DND-41 (cell line): Measurements from ENCODE around the gene RFTN1.

Experiments
- CTCF ChIP-seq: IDR thresholded peaks from 2 replicates; pipeline ENCODE4 v1.5.1; 2012; ENCODE audit warnings: borderline replicate concordance, low read length, moderate library complexity, mild to moderate bottlenecking; ENCODE audit not compliant: poor library complexity, severe bottlenecking; ENCODE audit errors: extremely low read depth
- EZH2 ChIP-seq: IDR thresholded peaks from 3 replicates; pipeline ENCODE4 v1.6.1; 2012; ENCODE audit warnings: borderline replicate concordance, low read depth, mild to moderate bottlenecking, moderate library complexity, low read length, inconsistent platforms; ENCODE audit not compliant: severe bottlenecking

- TF ChIP-seq CTCF, result no peak
- no peak for TF ChIP-seq EZH2
Measured at GRCh38 chr3:16501376-16501775, 12.1 kb downstream of the RFTN1 start.
